CD4-positive, alpha-beta memory T cell (primary cell): ENCODE results near the gene DDAH2. TPM values are rescaled to one million over a fixed set of nuclear protein-coding genes. Genes with fewer than 3 reads are reported as not detected.

ENCODE experiments used
- CTCF ChIA-PET: fragments of 350-600 bp; sonication (Branson Sonifier 250); formaldehyde crosslinking; loops from one replicate; lab custom pipeline; 2021; ENCODE audit warnings: inconsistent platforms; ENCODE audit not compliant: partially characterized antibody; lab: Charles Lee
- POLR2A ChIA-PET: fragments of 350-600 bp; sonication (Branson Sonifier 250); formaldehyde crosslinking; loops from one replicate; lab custom pipeline; 2021; ENCODE audit not compliant: partially characterized antibody; lab: Charles Lee
- DNase-seq, 5 donors: peaks; one replicate each; pipeline versions ENCODE4 v3.0.0 to v3.0.0-alpha.2; 2020 to 2022; ENCODE audit warnings: mixed read lengths in 1 of 5
- H3K27ac ChIP-seq: one replicate; pipeline ENCODE4 v1.7.0; 2013; ENCODE audit warnings: low read depth, low read length
- H3K27me3 ChIP-seq: 2 replicates; pipeline ENCODE4 v1.7.0; 2013; ENCODE audit warnings: mild to moderate bottlenecking, low read length, moderate library complexity; ENCODE audit not compliant: insufficient read depth
- H3K36me3 ChIP-seq: 2 replicates; pipeline ENCODE4 v1.7.0; 2013; ENCODE audit warnings: mild to moderate bottlenecking, low read length, moderate library complexity; ENCODE audit not compliant: insufficient read depth
- H3K4me1 ChIP-seq: 2 replicates; pipeline ENCODE4 v1.7.0; 2013; ENCODE audit warnings: mild to moderate bottlenecking, low read length, moderate library complexity; ENCODE audit not compliant: insufficient read depth
- H3K4me3 ChIP-seq, 2 donors: one replicate each; pipeline ENCODE4 v1.7.0; 2013; ENCODE audit warnings: low read length in 2 of 2, mild to moderate bottlenecking in 1 of 2
- H3K9me3 ChIP-seq, 2 donors: one replicate each; pipeline ENCODE4 v1.7.0; 2013; ENCODE audit warnings: low read length in 2 of 2, control low read depth in 1 of 2; ENCODE audit not compliant: control insufficient read depth in 1 of 2
- H3K27ac Mint-ChIP-seq, 7 donors: one replicate each; pipeline ENCODE4 v1.8.0; 2020 to 2021; ENCODE audit warnings: mixed read lengths in 7 of 7, mild to moderate bottlenecking in 6 of 7, inconsistent platforms in 3 of 7, moderate library complexity in 3 of 7
- H3K27me3 Mint-ChIP-seq, 2 donors: one replicate each; pipeline ENCODE4 v1.8.0; 2020 to 2021; ENCODE audit warnings: mixed read lengths in 2 of 2
- H3K36me3 Mint-ChIP-seq, 2 donors: one replicate each; pipeline ENCODE4 v1.8.0; 2020 to 2021; ENCODE audit warnings: mixed read lengths in 2 of 2, inconsistent platforms in 1 of 2, mild to moderate bottlenecking in 1 of 2
- H3K4me1 Mint-ChIP-seq, 4 donors: one replicate each; pipeline ENCODE4 v1.8.0; 2020 to 2021; ENCODE audit warnings: mixed read lengths in 4 of 4, mild to moderate bottlenecking in 1 of 4
- H3K4me3 Mint-ChIP-seq, 8 donors: one replicate each; pipeline ENCODE4 v1.8.0; 2020 to 2021; ENCODE audit warnings: mixed read lengths in 8 of 8, mild to moderate bottlenecking in 7 of 8, moderate library complexity in 6 of 8, inconsistent platforms in 3 of 8
- H3K9me3 Mint-ChIP-seq, 8 donors: one replicate each; pipeline ENCODE4 v1.8.0; 2020 to 2021; ENCODE audit warnings: mixed read lengths in 8 of 8, mild to moderate bottlenecking in 5 of 8, inconsistent platforms in 3 of 8, moderate library complexity in 1 of 8
- intact Hi-C: fragments of 100-400 bp; cut with micrococcal nuclease; formaldehyde crosslinking; loops from one replicate; pipeline ENCODE4 v1.15.1; 2023
- polyA plus RNA-seq, 2 donors: library from polyadenylated mRNA; unstranded; fragments of 300-500 nt; fragmentation: Illumina TruSeq; gene quantifications; one replicate each; pipeline ENCODE4 v1.2.3, GENCODE V29; 2021
- total RNA-seq, 2 experiments: library from RNA; stranded (reverse); gene quantifications; one replicate each; pipeline ENCODE4 v1.2.3, GENCODE V29; 2021

The DDAH2 gene
- total and polyA plus RNA-seq, 4 experiments from 2014 or later = 5.4 to 19.8 (median 11.9) TPM

GRCh38 chr6:31715022-31715958 is 13.8 kb downstream of the DDAH2 start, which contains the start of gene LY6G6D:
TSS of gene LY6G6D (plus strand) at chr6:31715348. CDS start at chr6:31715356, 8 bp downstream.
- Histone ChIP-seq H3K36me3 (no peaks in the 10 kb centered on the region), H3K4me3 (no peak within 1 kb of the TSS), H3K27ac (no peak within 1 kb of the TSS), H3K9me3 (no peaks in the 10 kb centered on the region), H3K4me1 (peaks cover 11% of the 10 kb centered on the region), H3K27me3 (no peaks in the 10 kb centered on the region)
- H3K9me3 Mint-ChIP-seq = no peaks in the 10 kb centered on the region
- DNase-seq = no peak
- ChIA-PET CTCF (no interaction called here), POLR2A (interaction anchor here (0.7 to 1.4 kb wide), 4 partner anchors 11 to 257 kb away, joined by 3 to 4 read pairs (median 3); partner anchors contain the start of gene C6orf47)
- no peak within 1 kb of the TSS for H3K4me3 Mint-ChIP-seq
- peaks cover 5 to 16% (median 12%) of the 10 kb centered on the region in 4 donors for H3K4me1 Mint-ChIP-seq
- peaks cover 0 to 1% of the 10 kb centered on the region in 2 donors for H3K27me3 Mint-ChIP-seq
- intact Hi-C loops = no loop called here
- H3K27ac Mint-ChIP-seq = no peak within 1 kb of the TSS
- no peaks in the 10 kb centered on the region for H3K36me3 Mint-ChIP-seq

GRCh38 chr6:31713991-31714684 is 15.0 kb downstream of the DDAH2 start:
- H3K4me1 Mint-ChIP-seq = peaks cover 5 to 16% (median 12%) of the 10 kb centered on the region in 4 donors
- H3K36me3 Mint-ChIP-seq = no peaks in the 10 kb centered on the region
- Histone ChIP-seq H3K4me1 (peaks cover 11% of the 10 kb centered on the region), H3K9me3 (no peaks in the 10 kb centered on the region), H3K27ac (no peak overlapping the region), H3K36me3 (no peaks in the 10 kb centered on the region), H3K27me3 (no peaks in the 10 kb centered on the region), H3K4me3 (no peak overlapping the region)
- H3K27me3 Mint-ChIP-seq = peaks cover 0 to 1% of the 10 kb centered on the region in 2 donors
- intact Hi-C loops = no loop called here
- peak overlapping the region in 1 of 7 donors; percentile 2 for H3K27ac Mint-ChIP-seq
- CTCF ChIA-PET = interaction anchor here (1.3 kb wide), 1 partner anchor 9 kb away, joined by 3 read pairs; the partner anchor contains the start of gene MPIG6B
- no peak for DNase-seq
- POLR2A ChIA-PET = interaction anchor here (1.4 kb wide), 1 partner anchor 13 kb away, joined by 4 read pairs; no protein-coding TSS in a partner anchor
- H3K9me3 Mint-ChIP-seq = no peaks in the 10 kb centered on the region
- H3K4me3 Mint-ChIP-seq = no peak overlapping the region

GRCh38 chr6:31713465-31713864 is 15.6 kb downstream of the DDAH2 start:
- no peak for DNase-seq
- Mint-ChIP-seq H3K4me1 (peaks cover 5 to 16% (median 12%) of the 10 kb centered on the region in 4 donors), H3K9me3 (no peaks in the 10 kb centered on the region), H3K4me3 (no peak overlapping the region), H3K36me3 (no peaks in the 10 kb centered on the region), H3K27ac (no peak overlapping the region), H3K27me3 (peaks cover 0 to 1% of the 10 kb centered on the region in 2 donors)
- CTCF ChIA-PET = interaction anchor here (1.3 kb wide), 1 partner anchor 10 kb away, joined by 3 read pairs; the partner anchor contains the start of gene MPIG6B
- Histone ChIP-seq H3K4me3 (no peak overlapping the region), H3K9me3 (no peaks in the 10 kb centered on the region), H3K27ac (no peak overlapping the region), H3K36me3 (no peaks in the 10 kb centered on the region), H3K4me1 (peaks cover 11% of the 10 kb centered on the region), H3K27me3 (no peaks in the 10 kb centered on the region)
- intact Hi-C loops = no loop called here
- POLR2A ChIA-PET = interaction anchor here (0.8 kb wide), 1 partner anchor 10 kb away, joined by 3 read pairs; the partner anchor contains the start of gene ABHD16A

- no peaks in the 10 kb centered on the region for H3K9me3 Mint-ChIP-seq
- CTCF ChIA-PET = interaction anchor here (2.2 kb wide), 1 partner anchor 118 kb away, joined by 9 read pairs; no protein-coding TSS in a partner anchor
- intact Hi-C loops = no loop called here
- no peak overlapping the region for H3K4me3 Mint-ChIP-seq
- POLR2A ChIA-PET = interaction anchor here (0.8 to 1.6 kb wide), 3 partner anchors 9 to 118 kb away, joined by 3 to 9 read pairs (median 6); partner anchors contain the start of gene ABHD16A
- H3K4me1 Mint-ChIP-seq = peaks cover 5 to 16% (median 12%) of the 10 kb centered on the region in 4 donors
- Histone ChIP-seq H3K4me1 (peaks cover 11% of the 10 kb centered on the region), H3K36me3 (no peaks in the 10 kb centered on the region), H3K4me3 (no peak overlapping the region), H3K27me3 (no peaks in the 10 kb centered on the region), H3K27ac (no peak overlapping the region), H3K9me3 (no peaks in the 10 kb centered on the region)
- no peaks in the 10 kb centered on the region for H3K36me3 Mint-ChIP-seq
- H3K27me3 Mint-ChIP-seq = peaks cover 0 to 1% of the 10 kb centered on the region in 2 donors
- DNase-seq = no peak
- peak overlapping the region in 1 of 7 donors; percentile 15 for H3K27ac Mint-ChIP-seq
Measured at GRCh38 chr6:31712296-31712695, 16.8 kb downstream of the DDAH2 start.

- H3K4me3 ChIP-seq = no peak overlapping the region
- H3K27ac Mint-ChIP-seq = peak overlapping the region in 1 of 7 donors; percentile 36
- H3K27me3 ChIP-seq = no peaks in the 10 kb centered on the region
- H3K36me3 Mint-ChIP-seq = no peaks in the 10 kb centered on the region
- no peak for DNase-seq
- peaks cover 11% of the 10 kb centered on the region for H3K4me1 ChIP-seq
- no peak overlapping the region for H3K27ac ChIP-seq
- intact Hi-C loops = no loop called here
- H3K27me3 Mint-ChIP-seq = peaks cover 0 to 1% of the 10 kb centered on the region in 2 donors
- no peaks in the 10 kb centered on the region for H3K36me3 ChIP-seq
- ChIA-PET POLR2A (interaction anchor here (1.6 kb wide), 1 partner anchor 8 kb away, joined by 9 read pairs; the partner anchor contains the start of gene ABHD16A), CTCF (interaction anchor here (1.1 to 2.2 kb wide), 2 partner anchors 101 to 119 kb away, joined by 3 to 9 read pairs; no protein-coding TSS in a partner anchor)
- no peaks in the 10 kb centered on the region for H3K9me3 ChIP-seq
- H3K4me3 Mint-ChIP-seq = no peak overlapping the region
- H3K4me1 Mint-ChIP-seq = peaks cover 5 to 16% (median 12%) of the 10 kb centered on the region in 4 donors
- H3K9me3 Mint-ChIP-seq = no peaks in the 10 kb centered on the region
Measured at GRCh38 chr6:31711233-31711632, 17.9 kb downstream of the DDAH2 start.

GRCh38 chr6:31710523-31711219 is 18.4 kb downstream of the DDAH2 start:
- Histone ChIP-seq H3K27ac (no peak overlapping the region), H3K27me3 (no peaks in the 10 kb centered on the region), H3K36me3 (no peaks in the 10 kb centered on the region), H3K9me3 (no peaks in the 10 kb centered on the region), H3K4me1 (peaks cover 11% of the 10 kb centered on the region), H3K4me3 (no peak overlapping the region)
- Mint-ChIP-seq H3K9me3 (no peaks in the 10 kb centered on the region), H3K36me3 (no peaks in the 10 kb centered on the region), H3K27me3 (peaks cover 0 to 1% of the 10 kb centered on the region in 2 donors), H3K27ac (no peak overlapping the region), H3K4me1 (peaks cover 5 to 16% (median 12%) of the 10 kb centered on the region in 4 donors), H3K4me3 (peak overlapping the region in 1 of 8 donors; percentile 9)
- POLR2A ChIA-PET = interaction anchor here (1.6 kb wide), 1 partner anchor 8 kb away, joined by 9 read pairs; the partner anchor contains the start of gene ABHD16A
- CTCF ChIA-PET = interaction anchor here (1.1 kb wide), 1 partner anchor 101 kb away, joined by 3 read pairs; no protein-coding TSS in a partner anchor
- DNase-seq = no peak
- intact Hi-C loops = no loop called here
